BJ (cell line): Measurements from ENCODE around the gene ITPKB. TPM values are rescaled to one million over a fixed set of nuclear protein-coding genes. Genes with fewer than 3 reads are reported as not detected.
"Not testable (repeated sequence)": the region's sequence is repeated elsewhere in the genome, so short reads cannot be mapped to it uniquely, and the experiment has no call there.

Source experiments
- CTCF ChIA-PET: fragments of 350-600 bp; formaldehyde crosslinking; extraction: SDS; loops from one replicate; lab custom pipeline; 2021; ENCODE audit warnings: antibody characterized with exemption, inconsistent platforms; lab: Yijun Ruan, JAX
- POLR2A ChIA-PET: fragments of 300-600 bp; sonication (Branson Sonifier 250); formaldehyde crosslinking; extraction: SDS; loops from one replicate; lab custom pipeline; 2021; ENCODE audit warnings: antibody characterized with exemption; lab: Charles Lee
- DNase-seq: peaks from one replicate; pipeline ENCODE4 v3.0.0-alpha.2; 2011; ENCODE audit warnings: low read depth
- H3K27me3 ChIP-seq: 2 replicates; pipeline ENCODE4 v1.6.0; 2011; ENCODE audit warnings: low read length; ENCODE audit not compliant: control insufficient read depth, insufficient read depth
- H3K36me3 ChIP-seq: 2 replicates; pipeline ENCODE4 v1.5.1; 2011; ENCODE audit warnings: low read length; ENCODE audit not compliant: control insufficient read depth, insufficient read depth
- H3K4me3 ChIP-seq: 2 replicates; pipeline ENCODE4 v1.5.1; 2011; ENCODE audit warnings: low read depth, mild to moderate bottlenecking, control low read depth, low read length
- polyA plus RNA-seq: library from polyadenylated mRNA; depleted of rRNA; stranded (reverse); fragments of >200 nt; gene quantifications from 2 replicates; pipeline ENCODE4 v1.2.3, GENCODE V29; 2011
- TF ChIP-seq, protein P1 (sequence below): IDR thresholded peaks from 2 replicates; pipeline ENCODE4 v1.5.1; 2011; ENCODE audit warnings: low read depth, mild to moderate bottlenecking, control low read depth, inconsistent platforms, low read length, moderate library complexity; ENCODE audit not compliant: insufficient read depth

The ITPKB gene
- polyA plus RNA-seq, 1 experiment: 1.4 TPM

DNA sequence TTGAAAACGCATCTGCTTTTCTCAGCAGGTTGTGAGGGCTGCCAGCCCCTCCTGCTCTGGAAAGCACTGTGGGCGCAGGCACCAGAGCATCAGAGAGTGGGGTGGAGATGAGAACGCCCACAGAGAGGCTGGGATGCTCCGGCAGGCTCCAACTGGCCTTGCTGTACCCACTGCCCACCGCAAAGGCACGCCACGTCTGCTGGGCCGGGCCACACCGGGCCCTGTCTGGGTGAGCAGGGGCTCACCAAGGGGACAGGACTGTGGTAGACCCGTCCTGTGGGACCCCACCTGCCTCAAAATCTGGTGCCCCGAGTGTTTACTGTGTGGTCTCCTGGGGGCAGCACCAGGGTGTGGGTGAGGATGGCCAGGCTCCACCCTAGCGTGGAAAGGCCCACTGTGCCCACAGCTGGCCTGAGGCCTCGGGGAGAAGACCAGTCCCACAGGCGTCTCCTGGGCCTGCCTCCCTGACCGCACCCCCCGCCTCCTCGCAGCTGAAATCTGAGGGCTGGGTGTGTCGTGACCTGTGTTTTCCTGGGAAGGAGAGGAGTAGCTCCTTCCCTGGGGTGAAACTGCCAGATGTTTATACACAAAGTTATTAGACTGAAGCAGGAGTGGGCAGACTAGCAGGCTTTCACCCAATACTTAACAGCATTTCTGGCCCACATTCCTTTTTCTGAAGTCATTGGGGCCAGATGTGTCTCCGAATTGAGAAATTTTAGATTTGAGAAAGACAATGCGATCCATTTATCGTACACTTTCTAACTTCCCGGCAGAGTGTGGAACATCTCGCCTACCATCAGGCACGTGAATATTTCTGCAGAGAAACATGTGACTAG is 136.7 kb downstream of the ITPKB start:
- H3K36me3 ChIP-seq: no peaks in the 10 kb centered on the region
- no peak overlapping the region for H3K4me3 ChIP-seq
- TF ChIP-seq, protein P1, sequence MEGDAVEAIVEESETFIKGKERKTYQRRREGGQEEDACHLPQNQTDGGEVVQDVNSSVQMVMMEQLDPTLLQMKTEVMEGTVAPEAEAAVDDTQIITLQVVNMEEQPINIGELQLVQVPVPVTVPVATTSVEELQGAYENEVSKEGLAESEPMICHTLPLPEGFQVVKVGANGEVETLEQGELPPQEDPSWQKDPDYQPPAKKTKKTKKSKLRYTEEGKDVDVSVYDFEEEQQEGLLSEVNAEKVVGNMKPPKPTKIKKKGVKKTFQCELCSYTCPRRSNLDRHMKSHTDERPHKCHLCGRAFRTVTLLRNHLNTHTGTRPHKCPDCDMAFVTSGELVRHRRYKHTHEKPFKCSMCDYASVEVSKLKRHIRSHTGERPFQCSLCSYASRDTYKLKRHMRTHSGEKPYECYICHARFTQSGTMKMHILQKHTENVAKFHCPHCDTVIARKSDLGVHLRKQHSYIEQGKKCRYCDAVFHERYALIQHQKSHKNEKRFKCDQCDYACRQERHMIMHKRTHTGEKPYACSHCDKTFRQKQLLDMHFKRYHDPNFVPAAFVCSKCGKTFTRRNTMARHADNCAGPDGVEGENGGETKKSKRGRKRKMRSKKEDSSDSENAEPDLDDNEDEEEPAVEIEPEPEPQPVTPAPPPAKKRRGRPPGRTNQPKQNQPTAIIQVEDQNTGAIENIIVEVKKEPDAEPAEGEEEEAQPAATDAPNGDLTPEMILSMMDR: no peak
- DNase-seq: peak; percentile 91
- ChIA-PET POLR2A (interaction anchor here (0.6 kb wide), 1 partner anchor 539 kb away, joined by 3 read pairs; no protein-coding TSS in a partner anchor), CTCF (interaction anchor here (1.2 to 3.2 kb wide), 5 partner anchors 11 to 55 kb away, joined by 4 to 14 read pairs (median 7); no protein-coding TSS in a partner anchor)
- H3K27me3 ChIP-seq: peaks cover 1% of the 10 kb centered on the region; the same call in 1 of the 2 replicates

DNA sequence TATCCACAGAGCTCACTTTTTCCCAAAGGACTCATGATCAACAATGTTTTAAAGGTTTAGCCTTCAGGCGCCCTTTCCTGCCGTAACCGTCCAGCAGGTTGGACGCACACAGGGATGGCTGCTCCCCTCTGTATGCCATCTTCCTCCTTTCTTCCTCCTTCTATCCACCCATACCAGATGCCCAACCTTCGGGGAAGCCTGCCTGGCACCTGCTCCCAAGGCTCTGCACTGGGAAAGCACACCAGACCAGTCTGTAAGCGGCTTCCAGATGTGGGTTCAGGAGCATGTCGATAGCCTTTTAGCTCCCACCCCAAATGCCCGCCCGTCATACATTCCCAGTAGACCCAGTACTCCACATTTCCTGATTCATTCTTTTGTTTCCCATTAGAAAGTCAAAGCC is 137.6 kb downstream of the ITPKB start:
- CTCF ChIA-PET: interaction anchor here (0.9 to 1.2 kb wide), 2 partner anchors 16 to 56 kb away, joined by 3 to 4 read pairs; no protein-coding TSS in a partner anchor
- Histone ChIP-seq H3K36me3 (no peaks in the 10 kb centered on the region), H3K27me3 (peaks cover 1% of the 10 kb centered on the region; the same call in 1 of the 2 replicates), H3K4me3 (no peak overlapping the region)
- POLR2A ChIA-PET: no interaction called here
- DNase-seq: no peak
- TF ChIP-seq, protein P1: no peak

DNA sequence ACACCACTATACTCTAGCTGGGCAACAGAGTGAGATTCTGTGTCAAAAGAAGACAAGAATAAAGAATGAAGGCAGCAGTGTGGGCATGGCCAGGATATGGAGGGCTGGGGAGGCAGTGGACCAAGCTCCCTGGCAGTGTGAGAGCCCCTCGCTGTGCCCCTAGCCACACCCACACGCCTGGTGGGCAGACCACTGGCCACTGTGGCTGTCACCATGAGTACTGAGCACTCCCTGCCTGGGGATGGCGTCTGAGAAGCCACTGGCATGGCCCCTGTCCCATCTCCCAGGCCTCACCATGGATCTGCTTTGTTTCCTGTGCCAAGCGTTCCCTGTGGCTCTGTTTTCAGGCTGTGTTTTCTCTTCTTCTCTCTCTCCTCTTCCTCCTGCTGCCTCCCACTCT is 138.8 kb downstream of the ITPKB start:
- POLR2A ChIA-PET: no interaction called here
- DNase-seq: no peak
- Histone ChIP-seq H3K4me3 (no peak overlapping the region), H3K36me3 (no peaks in the 10 kb centered on the region), H3K27me3 (peaks cover 1% of the 10 kb centered on the region; the same call in 1 of the 2 replicates)
- TF ChIP-seq, protein P1: no peak
- CTCF ChIA-PET: interaction anchor here (1.4 kb wide), 1 partner anchor 9 kb away, joined by 5 read pairs; no protein-coding TSS in a partner anchor

DNA sequence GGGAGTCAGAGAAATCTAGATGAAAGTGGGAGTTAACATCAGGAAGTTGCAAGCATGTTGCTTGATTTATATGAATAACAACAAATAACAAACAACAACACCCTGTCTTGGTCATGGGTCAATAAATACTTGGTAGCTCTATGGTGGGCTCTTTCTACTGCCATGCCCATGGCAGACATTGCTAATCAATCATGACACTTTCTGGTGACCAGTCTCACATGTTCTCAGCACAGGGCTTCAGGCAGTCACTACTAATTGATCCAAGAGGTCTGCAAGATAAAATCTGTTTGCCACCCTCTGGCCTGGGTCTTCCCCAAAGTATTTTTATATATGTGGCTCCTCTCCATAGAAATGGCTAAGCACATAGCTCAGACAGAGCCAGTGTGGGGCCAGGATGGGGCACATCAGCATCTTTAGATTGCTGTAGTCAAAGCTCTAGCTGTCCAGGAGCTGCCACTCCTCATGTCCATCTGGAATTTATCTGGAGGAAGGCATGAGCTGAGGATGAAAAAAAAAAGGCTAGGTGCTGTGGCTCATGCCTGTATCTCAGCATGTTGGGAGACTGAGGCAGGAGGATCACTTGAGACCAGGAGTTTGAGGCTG is 139.3 kb downstream of the ITPKB start:
- Histone ChIP-seq H3K36me3 (no peaks in the 10 kb centered on the region), H3K4me3 (no peak overlapping the region), H3K27me3 (peaks cover 1% of the 10 kb centered on the region; the same call in 1 of the 2 replicates)
- no peak for DNase-seq
- CTCF ChIA-PET: interaction anchor here (1.4 kb wide), 1 partner anchor 9 kb away, joined by 5 read pairs; no protein-coding TSS in a partner anchor
- POLR2A ChIA-PET: no interaction called here
- TF ChIP-seq, protein P1: no peak

DNA sequence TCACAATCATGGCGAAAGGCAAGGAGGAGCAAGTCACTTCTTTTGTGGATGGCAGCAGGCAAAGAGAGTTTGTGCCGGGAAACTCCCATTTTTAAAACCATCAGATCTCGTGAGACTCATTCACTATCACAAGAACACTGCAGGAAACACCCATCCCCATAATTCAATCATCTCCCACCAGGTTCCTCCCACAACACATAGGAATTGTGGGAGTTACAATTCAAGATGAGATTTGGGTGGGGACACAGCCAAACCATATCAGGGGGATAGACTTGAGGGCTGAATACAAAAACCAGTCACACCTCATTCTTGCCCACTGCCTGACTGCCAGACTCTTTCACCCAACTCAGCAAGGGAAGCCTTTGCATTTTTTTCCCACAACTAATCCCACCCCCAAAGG is 140.1 kb downstream of the ITPKB start:
- H3K36me3 ChIP-seq, DNase-seq, H3K4me3 ChIP-seq, POLR2A ChIA-PET, H3K27me3 ChIP-seq: not testable (repeated sequence)
- CTCF ChIA-PET: interaction anchor here (1.2 kb wide), 1 partner anchor 11 kb away, joined by 3 read pairs; no protein-coding TSS in a partner anchor
